Thyroid gland (tissue), 4 donors: ENCODE measurements around the gene APC. TPM values are rescaled to one million over a fixed set of nuclear protein-coding genes. Genes with fewer than 3 reads are reported as not detected.

Experiments
- DNase-seq, 2 donors: peaks; one replicate each; pipeline ENCODE4 v3.0.0-alpha.2; 2019
- H3K27ac ChIP-seq, 3 donors: fragments of 200-600 bp; sonication (generic); 1 replicate in 2 of 3; 2 replicates in 1 of 3; pipeline ENCODE4 v1.5.1; 2016 to 2019; ENCODE audit warnings: mild to moderate bottlenecking in 1 of 3, moderate library complexity in 1 of 3
- H3K27me3 ChIP-seq: fragments of 200-600 bp; sonication (generic); one replicate; pipeline ENCODE4 v1.5.1; 2019
- H3K36me3 ChIP-seq, 2 donors: fragments of 200-600 bp; sonication (generic); one replicate each; pipeline ENCODE4 v1.5.1; 2016 to 2019
- H3K4me1 ChIP-seq, 2 donors: fragments of 200-600 bp; sonication (generic); one replicate each; pipeline ENCODE4 v1.5.1; 2017 to 2019
- H3K4me3 ChIP-seq, 3 donors: fragments of 200-600 bp; sonication (generic); replicated peaks in 1 of 3; 1 replicate in 2 of 3; 2 replicates in 1 of 3; pipeline ENCODE4 v1.5.1; 2016; ENCODE audit warnings: mild to moderate bottlenecking in 1 of 3
- H3K9me3 ChIP-seq: fragments of 200-600 bp; sonication (generic); one replicate; pipeline ENCODE4 v1.5.1; 2017
- CTCF ChIP-seq, 6 experiments: fragments of 200-600 bp in 3 of 6; fragments of 450-650 bp in 3 of 6; sonication (generic) in 3 of 6; IDR thresholded peaks; one replicate each; pipeline ENCODE4 v1.5.1; 2016 to 2019; ENCODE audit warnings: antibody characterized with exemption in 6 of 6, mild to moderate bottlenecking in 2 of 6, inconsistent platforms in 1 of 6, moderate library complexity in 1 of 6
- POLR2A ChIP-seq, 2 donors: fragments of 450-650 bp; IDR thresholded peaks; one replicate each; pipeline ENCODE4 v1.6.1; 2017; ENCODE audit warnings: antibody characterized with exemption in 2 of 2, mild to moderate bottlenecking in 2 of 2, moderate library complexity in 1 of 2
- WGBS, 2 donors: methylation state at CpG; one replicate each; pipeline ENCODE4 v1.1.5; 2017; 5-methylcytosine and 5-hydroxymethylcytosine counted together
- intact Hi-C: fragments of 100-400 bp; cut with DNase I; formaldehyde crosslinking; loops from one replicate; pipeline ENCODE4 v1.15.1; 2023
- total RNA-seq, 4 donors: library from RNA; depleted of rRNA; stranded (reverse); fragments of >200 nt; gene quantifications; one replicate each; pipeline ENCODE4 v1.2.3, GENCODE V29; 2016

The APC gene
- total RNA-seq, 4 donors from 2014 or later: 36.1 to 73.0 (median 54.7) TPM

- no peak for DNase-seq
- 67 to 72% methylated on average over 3 of the region's 3 CpGs for WGBS, 2 donors
These were observed 45.9 kb upstream of the APC start for GRCh38 chr5:112691758-112692157.

GRCh38 chr5:112692472-112692871 is 45.2 kb upstream of the APC start:
- 90 to 92% methylated on average over 1 of the region's 1 CpG for WGBS, 2 donors
- TF ChIP-seq POLR2A (IDR thresholded peaks at IDR 0.05) (no peak), CTCF (IDR thresholded peaks at IDR 0.05) (no peak)

More at GRCh38 chr5:112691758-112692157, 45.9 kb upstream of the APC start:
- no peak for TF ChIP-seq POLR2A (IDR thresholded peaks at IDR 0.05)
- TF ChIP-seq CTCF (IDR thresholded peaks at IDR 0.05): peak in 2 of 6 experiments; percentile 10 to 24
- no peaks in the 10 kb centered on the region for H3K9me3 ChIP-seq
- H3K4me3 ChIP-seq: no peak overlapping the region
- no peaks in the 10 kb centered on the region for H3K27me3 ChIP-seq
- no peaks in the 10 kb centered on the region for H3K4me1 ChIP-seq
- intact Hi-C loops: no loop called here
- no peaks in the 10 kb centered on the region for H3K36me3 ChIP-seq
- no peak overlapping the region for H3K27ac ChIP-seq

GRCh38 chr5:112693301-112693700 is 44.4 kb upstream of the APC start:
- intact Hi-C loops: no loop called here
- 84 to 86% methylated on average over 3 of the region's 3 CpGs for WGBS, 2 donors
- TF ChIP-seq POLR2A (IDR thresholded peaks at IDR 0.05) (no peak), CTCF (IDR thresholded peaks at IDR 0.05) (no peak)

More at GRCh38 chr5:112692472-112692871, 45.2 kb upstream of the APC start:
- H3K9me3 ChIP-seq: no peaks in the 10 kb centered on the region
- no peak for DNase-seq
- no peaks in the 10 kb centered on the region for H3K27me3 ChIP-seq
- no peaks in the 10 kb centered on the region for H3K36me3 ChIP-seq
- no peak overlapping the region for H3K27ac ChIP-seq
- H3K4me3 ChIP-seq: no peak overlapping the region
- intact Hi-C loops: no loop called here
- H3K4me1 ChIP-seq: no peaks in the 10 kb centered on the region

GRCh38 chr5:112694853-112695709 is 42.6 kb upstream of the APC start:
- Histone ChIP-seq H3K9me3 (no peaks in the 10 kb centered on the region), H3K36me3 (no peaks in the 10 kb centered on the region), H3K27me3 (no peaks in the 10 kb centered on the region), H3K4me3 (no peak overlapping the region), H3K27ac (no peak overlapping the region), H3K4me1 (no peaks in the 10 kb centered on the region)
- no peak for DNase-seq
- TF ChIP-seq POLR2A (IDR thresholded peaks at IDR 0.05): no peak
- no peak for TF ChIP-seq CTCF (IDR thresholded peaks at IDR 0.05)
- 63 to 69% methylated on average over 3 of the region's 3 CpGs for WGBS, 2 donors
- intact Hi-C loops: no loop called here

More at GRCh38 chr5:112693301-112693700, 44.4 kb upstream of the APC start:
- no peak for DNase-seq
- Histone ChIP-seq H3K4me1 (no peaks in the 10 kb centered on the region), H3K27me3 (no peaks in the 10 kb centered on the region), H3K27ac (no peak overlapping the region), H3K9me3 (no peaks in the 10 kb centered on the region), H3K36me3 (no peaks in the 10 kb centered on the region), H3K4me3 (no peak overlapping the region)

- Histone ChIP-seq H3K27ac (no peak overlapping the region), H3K36me3 (no peaks in the 10 kb centered on the region), H3K4me1 (no peaks in the 10 kb centered on the region), H3K4me3 (no peak overlapping the region), H3K9me3 (no peaks in the 10 kb centered on the region), H3K27me3 (no peaks in the 10 kb centered on the region)
- 61 to 76% methylated on average over 5 of the region's 5 CpGs for WGBS, 2 donors
- no peak for DNase-seq
- intact Hi-C loops: no loop called here
- TF ChIP-seq POLR2A (IDR thresholded peaks at IDR 0.05): no peak
These were observed 40.9 kb upstream of the APC start for GRCh38 chr5:112696786-112697185.
